Activated CD8-positive, alpha-beta memory T cell treated with anti-CD3 and anti-CD28 coated beads for 48 hours (primary cell): ENCODE measurements around the gene PAEP.
"Not testable (repeated sequence)": the region's sequence is repeated elsewhere in the genome, so short reads cannot be mapped to it uniquely, and the experiment has no call there.

Source experiments
- DNase-seq, 3 experiments: peaks; one replicate each; pipeline ENCODE4 v3.0.0-alpha.2; 2020; ENCODE audit warnings: low read depth in 2 of 3, low spot score in 2 of 3

Gene PAEP

GRCh38 chr9:135561391-135562234, at the start of gene PAEP:
TSS of gene PAEP (plus strand) at chr9:135561756.
- no peak for DNase-seq

- no peak for DNase-seq
Observed at GRCh38 chr9:135512241-135512603, 49.3 kb upstream of the PAEP start.

DNA sequence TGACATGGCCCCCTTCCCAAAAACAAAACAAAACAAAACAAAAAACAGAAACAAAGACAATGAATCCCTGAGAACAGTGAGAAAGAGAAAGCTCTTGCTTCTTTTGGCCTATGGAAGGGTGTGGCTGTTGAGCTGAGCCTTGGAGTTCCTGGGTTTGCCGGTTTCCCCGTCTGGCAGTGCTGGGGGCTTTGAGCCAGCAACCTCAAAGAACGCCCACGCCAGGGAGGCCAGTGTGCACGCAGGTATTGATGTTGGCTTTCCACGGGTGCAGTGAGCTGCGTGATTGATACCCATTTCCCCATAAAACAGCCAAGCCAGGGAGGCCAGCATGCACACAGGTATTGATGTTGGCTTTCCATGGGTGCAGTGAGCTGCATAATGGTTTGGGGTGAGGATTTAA, 48.7 kb upstream of the PAEP start:
- DNase-seq, result no peak

- DNase-seq, result no peak
Observed at GRCh38 chr9:135513351-135513846, 48.2 kb upstream of the PAEP start.

DNA sequence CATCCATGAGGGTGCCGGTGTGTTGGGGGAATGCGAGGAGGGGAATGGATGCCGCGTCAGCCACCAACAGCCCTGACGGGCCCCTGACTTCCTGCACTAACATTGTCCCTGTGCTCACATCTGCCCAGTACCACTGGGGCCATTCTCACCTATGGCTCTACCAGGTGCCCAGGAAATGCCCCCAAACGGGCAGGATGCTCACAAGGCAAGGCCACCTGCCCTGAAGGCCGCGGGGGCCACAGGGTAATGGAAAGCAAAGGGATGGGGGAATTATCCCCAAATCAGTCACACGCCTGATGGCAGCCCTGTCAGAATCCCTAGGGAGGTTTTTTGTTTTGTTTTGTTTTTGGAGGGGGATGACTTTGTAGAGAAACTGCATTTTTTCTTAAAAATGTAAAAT, 47.6 kb upstream of the PAEP start:
- DNase-seq, result not testable (repeated sequence)

DNA sequence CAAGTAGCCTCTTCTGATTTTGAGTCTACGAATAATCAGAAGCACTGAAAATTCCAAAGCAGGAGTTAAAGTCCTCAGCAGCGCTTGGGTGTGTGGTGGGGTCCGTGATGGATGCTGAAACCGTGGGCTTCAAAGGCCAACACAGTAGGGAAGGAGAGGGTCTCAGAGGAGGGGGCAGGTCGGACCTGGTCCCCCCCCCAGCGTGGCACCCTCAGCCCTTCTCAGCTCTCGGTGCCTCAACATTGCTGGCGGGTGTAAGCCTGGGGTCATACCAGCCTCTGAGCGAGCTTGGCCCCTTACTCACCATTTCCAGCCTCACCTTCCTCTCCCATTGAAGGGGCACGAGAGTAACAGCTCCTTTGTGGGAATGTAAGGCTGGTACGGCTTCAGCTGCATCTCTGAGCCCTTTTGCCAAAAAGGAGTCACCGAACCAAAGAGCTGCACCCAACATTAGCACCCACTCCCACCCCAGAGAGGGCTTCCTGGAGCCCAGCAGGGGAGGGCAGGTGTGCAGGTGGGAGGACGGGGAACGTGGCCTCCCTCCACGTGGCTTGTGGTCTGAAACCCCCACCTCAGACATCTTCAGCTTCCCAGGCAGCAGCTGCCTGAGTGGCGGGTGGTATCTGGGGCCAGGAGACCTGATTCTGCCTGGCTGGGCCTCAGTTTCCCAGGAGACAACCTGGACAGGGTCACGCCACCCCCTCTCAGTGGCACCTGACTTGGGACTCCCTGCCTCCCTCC, 47.0 kb upstream of the PAEP start:
- DNase-seq, result no peak

DNA sequence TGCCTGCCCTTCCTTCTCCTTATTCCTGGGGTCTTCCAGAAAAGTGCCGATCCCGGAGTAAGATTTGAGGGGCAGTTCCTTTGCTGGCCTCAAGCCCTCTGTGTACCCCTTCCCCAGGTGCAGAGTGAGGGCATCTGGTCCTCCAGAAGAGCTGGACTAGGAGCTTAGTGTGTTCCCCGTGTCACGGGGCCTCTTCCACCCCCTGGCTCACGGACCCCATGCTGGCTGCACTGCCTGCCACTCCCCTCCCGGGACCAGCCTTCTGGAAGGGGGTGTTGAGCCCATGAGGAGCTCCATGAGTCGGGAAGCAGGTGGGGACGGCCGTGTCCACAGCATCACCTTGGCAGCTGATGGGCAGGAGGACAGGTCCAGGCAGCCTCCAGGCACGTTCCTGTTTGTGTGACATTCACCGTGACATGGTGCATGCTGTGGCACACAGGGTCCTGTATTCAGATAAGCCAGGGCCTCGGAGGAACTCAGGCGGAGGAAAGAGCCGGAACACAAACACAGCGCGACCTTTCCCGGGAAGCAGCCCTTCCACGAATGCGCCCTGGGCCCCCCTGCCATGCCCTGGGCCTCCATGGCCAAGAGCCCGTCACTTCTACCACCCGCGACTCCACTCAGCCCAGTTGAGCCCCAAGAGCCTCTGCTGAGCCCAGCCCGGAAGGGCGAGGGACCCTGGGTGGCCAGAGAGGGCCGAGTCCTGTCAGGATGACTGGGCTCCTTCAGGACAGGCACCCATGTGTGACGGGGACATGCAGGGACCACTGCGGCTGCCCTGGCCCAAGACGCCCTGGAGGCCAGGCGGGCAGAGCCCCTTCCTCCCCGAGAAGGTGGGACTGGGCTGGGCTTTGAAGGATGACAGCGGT, 46.2 kb upstream of the PAEP start:
- DNase-seq, result no peak

DNA sequence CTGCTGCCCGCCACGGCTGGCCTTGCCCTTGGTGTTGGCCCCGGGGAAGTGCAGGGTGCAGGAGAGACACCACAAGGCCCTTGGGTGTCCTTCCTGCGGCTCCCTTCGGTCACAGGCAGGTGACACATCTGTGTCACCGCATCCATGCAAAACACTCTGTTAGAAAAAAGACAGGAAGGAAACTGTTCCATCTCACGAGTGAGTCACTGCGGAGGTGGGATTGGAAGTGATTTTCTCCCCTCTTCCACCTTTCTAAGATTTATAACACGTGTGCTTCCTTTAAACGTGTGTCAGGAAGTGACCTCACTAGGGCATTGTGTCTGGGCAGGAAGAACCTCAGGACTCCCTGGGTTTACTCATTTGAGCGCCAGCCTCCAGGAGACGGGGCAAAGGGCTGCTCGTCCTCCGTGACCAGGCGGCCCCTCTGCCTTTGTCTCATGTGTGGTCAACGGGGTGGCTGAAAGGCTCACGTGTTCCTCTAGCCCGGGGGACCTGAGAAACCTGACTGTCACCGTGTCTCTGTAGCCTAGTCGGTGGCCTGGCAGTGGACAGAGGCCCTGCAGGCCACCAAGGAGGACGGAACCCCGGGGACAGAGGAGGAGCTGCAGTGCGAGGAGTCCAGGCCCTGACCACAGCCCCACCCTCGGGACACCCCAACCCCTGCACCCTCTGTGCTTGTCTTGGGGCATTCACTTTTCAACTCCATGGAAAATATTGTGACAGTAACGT, 45.3 kb upstream of the PAEP start:
- DNase-seq, result no peak

DNA sequence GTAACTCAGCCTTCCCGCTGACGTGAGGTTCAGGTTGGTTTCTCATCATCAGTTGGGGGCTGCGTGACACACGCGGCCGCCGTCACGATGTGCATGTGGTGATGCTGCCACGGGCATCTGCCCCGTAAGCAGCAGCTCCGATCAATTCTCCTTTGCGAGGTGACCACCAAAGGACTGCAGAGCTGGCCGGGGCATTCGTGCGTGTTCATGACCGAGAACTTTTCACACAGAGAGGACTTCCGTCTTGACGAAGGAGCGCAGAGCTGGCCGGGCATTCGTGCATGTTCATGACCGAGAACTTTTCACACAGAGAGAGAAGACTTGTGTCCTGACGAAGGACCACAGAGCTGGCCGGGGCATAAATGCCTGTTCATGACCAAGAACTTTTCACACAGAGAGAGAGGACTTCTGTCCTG, 44.1 kb upstream of the PAEP start:
- no peak for DNase-seq

DNA sequence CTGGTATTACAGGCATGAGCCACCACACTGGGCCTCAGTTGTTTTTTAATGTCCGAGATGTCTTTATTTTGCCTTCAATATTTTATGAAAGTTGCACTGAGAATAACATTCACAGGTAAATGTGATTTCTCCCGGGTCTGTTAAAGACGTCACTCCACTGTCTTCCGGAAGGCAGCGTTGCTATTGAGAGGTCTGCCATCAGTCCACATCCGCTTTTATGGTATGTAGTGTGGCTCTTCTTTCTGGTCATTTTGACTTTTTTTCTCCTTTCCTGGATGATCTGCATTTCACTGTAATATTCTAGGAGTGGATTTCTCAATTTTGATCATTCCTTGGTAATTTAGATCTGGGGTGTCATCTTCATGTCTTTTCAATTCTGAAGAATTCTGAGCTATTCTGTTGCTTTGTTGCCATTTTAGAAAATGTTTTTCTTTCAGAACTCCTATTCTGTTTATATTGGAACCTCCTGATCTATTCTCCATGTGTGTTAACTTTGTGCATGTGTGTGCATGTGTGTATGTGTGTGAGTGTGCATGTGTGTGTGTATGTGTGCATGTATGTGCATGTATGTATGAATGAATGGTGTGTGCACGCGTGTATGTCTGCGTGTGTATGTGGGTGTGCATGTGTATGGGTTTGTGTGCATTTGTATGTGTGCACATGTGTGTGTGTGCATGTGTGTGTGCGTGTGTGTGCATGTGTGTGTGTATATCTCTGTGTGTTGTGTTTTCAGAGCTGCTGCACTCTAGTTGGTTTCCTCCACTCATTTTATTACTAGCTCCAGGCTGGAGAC, 42.2 kb upstream of the PAEP start:
- DNase-seq, result no peak

DNA sequence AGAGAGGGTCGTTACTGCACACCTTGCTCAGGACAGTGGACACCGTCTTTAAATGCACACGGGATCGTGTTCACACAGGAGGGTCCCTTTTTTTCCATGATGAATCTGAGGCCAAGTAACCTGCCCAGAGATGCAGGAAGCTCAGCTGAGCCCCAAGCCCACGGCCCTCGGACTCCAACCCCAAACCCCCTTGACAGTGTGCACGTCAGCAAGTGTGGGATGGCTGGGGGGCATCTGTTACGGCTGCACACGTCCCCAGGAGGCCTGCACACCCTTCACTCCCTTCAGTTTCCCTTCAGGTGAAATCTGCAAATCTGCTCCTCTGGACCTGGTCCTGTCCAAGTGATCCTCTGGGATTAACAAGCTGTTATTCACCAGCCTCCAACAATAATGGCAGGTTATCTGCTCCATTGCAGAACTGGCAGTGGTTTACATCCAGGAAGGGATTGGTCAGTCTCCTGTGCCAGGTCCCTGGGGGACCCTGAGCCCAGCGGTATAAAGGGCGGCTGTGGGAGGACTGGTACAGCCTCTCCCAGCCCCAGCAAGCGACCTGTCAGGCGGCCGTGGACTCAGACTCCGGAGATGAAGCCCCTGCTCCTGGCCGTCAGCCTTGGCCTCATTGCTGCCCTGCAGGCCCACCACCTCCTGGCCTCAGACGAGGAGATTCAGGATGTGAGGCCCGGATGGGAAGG, 40.5 kb upstream of the PAEP start, which contains the start of gene LCN1:
LCN1 (plus strand) TSS at position 525 of the 692 bp plus-strand sequence; CDS start at position 583, 58 bp downstream.
- DNase-seq, result no peak

- DNase-seq, result no peak
Observed at GRCh38 chr9:135521608-135522095, 39.9 kb upstream of the PAEP start.

DNA sequence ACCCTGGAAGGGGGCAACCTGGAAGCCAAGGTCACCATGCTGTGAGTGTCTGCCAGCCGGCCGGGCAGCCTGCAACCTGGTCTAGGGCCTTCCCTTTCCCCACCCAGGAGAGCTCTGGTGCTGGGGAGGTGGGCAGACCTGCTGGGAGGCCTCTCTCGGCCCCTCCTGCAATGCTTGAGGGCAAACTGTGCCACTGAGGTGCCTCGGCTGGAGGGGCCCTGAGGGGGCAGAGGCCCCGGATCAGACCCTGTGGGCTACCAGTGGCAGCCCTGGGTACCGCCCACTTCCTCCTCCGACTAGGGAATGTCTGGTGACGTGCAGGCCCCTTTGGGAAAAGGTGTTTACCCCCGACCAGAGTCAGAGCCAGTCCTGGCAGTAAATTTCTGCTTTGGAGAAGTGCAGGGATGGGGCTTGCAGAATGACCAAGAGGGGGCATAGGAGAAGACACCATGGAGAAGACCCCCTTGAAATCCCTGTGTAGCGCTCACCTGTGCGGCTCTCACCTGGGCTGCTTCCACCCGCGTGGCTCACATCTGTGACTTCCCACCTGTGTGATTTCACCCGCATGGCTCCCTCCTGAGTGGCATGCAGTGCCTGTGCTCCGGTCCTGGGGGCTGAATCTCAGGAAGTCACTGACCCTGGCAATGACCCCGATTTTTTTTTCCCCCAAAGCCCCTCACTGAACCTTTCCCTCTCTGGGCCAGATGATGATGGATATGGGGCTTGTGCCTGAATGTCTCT, 39.2 kb upstream of the PAEP start:
- DNase-seq, result no peak

DNA sequence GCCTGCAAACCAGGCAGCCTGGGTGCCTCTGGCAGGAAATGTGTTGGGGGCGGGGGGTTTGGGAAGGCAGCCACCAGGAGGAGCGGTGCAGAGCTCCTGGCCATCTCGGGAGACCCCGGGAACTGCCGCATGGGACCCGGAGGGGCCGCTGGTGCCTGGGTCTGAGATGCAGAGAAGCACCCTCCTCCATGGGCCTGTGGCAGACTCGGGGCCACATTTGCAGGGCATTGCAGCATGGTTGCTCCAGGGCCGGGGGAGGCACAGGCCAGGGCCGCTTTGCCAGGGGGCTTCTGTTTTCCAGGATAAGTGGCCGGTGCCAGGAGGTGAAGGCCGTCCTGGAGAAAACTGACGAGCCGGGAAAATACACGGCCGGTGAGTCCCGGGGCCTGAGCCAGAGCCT, 38.6 kb upstream of the PAEP start:
- DNase-seq, result no peak

DNA sequence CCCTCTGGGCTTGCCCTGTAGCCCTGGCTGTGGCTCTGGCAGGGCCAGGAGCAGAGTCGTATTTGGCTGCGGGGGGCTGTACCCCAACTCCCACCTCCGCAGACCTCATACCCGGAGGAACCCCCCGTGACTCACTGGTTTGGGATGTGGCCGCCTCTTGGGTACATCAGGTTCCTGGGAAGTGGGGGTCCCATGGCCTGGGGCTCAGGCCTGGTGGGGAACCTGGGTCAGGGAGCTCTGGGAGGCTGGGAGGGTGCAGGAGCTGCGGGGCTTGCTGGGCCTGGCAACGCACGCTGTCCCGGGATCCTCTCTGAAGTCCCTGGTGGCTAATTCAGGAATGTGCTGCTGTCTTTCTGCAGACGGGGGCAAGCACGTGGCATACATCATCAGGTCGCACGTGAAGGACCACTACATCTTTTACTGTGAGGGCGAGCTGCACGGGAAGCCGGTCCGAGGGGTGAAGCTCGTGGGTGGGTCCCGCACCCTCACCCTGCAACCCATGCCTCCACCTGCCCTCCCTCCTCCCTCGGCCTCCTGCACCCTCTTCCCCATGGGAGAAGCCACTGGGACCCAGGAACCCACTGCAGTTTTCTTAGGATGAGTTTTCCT, 37.9 kb upstream of the PAEP start:
- no peak for DNase-seq

DNA sequence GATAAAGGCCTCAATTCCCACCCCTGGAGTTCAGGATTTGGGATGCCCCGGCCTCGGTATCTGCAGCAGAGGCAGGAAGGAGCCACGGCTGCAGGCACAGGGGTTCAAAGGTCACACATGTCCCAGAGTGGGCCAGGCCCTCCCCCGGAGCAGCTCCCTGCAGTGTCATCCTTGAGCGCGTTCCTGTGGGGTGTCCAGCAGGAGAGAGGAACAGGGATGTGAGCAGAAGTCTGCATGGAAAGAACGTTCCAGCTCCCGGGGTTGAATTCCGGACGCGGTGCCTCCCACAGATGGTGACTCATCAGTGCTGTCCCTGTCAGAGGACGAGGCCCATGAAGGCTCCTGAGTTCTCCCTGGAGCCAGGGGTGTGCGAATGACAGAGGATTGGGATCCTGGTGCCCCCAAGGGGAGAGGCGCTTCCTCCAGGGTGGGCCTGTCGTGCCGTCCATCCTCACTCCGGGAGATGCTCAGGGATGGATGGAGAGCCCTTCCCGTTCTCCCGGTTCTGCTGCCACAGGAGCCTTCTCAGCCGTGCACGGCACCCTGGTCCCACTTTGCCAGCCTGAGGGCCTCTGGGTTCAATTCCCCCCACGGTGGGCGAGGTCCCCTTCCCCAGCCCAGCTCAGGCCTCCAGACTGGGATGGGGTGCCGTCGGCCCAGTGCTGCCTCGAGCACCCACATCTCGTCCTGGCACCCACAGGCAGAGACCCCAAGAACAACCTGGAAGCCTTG, 37.3 kb upstream of the PAEP start:
- DNase-seq, result no peak
